Stimulated activated CD4-positive, alpha-beta T cell treated with anti-CD3 and anti-CD28 coated beads, Interleukin-1b, Interleukin-23, amount 100 ng/mL, for 24 hours (primary cell): ENCODE data around the gene KIF22.
"Not testable (repeated sequence)": the region's sequence is repeated elsewhere in the genome, so short reads cannot be mapped to it uniquely, and the experiment has no call there.

Experiments
- DNase-seq, 4 experiments: peaks; one replicate each; pipeline ENCODE4 v3.0.0-alpha.2; 2020; ENCODE audit warnings: low read depth in 4 of 4, low spot score in 1 of 4

Gene KIF22

DNA sequence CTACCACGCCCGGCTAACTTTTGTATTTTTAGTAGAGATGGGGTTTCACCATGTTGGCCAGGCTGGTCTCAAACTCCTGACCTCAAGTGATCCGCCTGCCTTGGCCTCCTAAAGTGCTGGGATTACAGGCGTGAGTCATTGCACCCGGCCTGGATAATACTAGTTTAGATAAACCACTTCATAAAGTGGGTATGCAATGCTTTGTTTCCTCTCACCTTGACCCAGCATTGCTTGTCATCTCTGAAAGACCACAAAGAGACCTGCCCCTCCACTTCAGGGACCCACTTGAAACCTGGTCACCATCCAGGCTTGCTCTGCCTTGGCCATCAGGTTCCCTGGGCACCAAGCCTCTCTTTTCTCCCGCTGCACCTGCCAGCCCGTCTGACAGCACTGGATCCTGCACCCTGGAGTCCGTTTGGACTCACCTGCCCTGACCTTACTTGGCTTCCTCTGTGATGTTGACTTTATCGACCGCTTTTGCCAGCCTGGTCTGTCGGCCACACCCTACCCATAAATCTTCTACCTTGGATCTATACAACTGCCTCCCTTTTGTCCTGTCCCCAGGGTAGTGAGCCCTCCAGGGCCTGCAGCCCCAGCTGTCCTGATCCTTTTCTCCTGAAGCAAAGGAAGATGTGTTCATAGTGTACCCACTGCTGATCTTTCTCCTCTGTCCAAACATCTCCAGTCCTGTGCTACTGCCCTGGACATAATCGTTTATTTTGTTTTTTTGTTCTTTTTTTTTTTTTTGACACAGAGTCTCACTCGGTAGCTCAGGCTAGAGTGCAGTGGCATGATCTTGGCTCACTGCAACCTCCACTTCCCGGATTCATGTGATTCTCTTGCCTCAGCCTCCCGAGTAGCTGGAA lies 25.2 kb upstream of the KIF22 start:
- no peak for DNase-seq

DNA sequence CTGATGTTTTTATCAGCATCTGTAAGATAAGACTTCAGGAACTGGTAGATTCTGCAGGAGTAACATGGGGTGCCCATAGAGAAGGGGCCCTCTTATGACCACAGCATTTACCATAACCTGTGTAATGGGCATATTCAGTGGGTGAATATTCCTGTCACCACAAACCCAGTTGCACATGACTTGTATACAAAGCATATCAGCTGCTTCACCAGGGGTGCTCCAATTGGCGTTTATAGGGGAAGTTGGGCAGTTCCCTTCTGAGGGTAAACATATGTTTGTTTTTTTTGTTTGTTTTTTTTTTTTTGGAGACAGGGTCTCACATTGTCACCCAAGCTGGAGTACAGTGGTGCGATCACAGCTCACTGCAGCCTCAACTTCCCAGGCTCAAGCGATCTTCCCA lies 24.0 kb upstream of the KIF22 start:
- no peak for DNase-seq

DNA sequence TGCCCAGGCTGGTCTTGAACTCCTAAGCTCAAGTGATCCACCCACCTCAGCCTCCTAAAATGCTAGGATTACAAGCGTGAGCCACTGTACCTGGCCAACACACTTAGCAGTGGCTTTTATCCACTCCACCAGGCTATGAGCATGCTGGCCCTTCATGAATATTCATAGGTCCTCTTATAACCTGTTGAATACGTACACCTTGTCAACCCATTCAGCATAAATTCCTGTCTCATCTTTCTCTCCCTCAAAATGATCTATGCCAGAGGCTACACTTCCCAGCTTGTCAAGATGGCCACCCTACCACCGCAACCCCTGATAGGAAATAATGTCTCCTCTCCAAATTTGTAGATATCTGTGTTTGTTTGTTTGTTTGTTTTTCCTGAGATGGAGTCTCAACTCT lies 23.5 kb upstream of the KIF22 start:
- no peak for DNase-seq

DNA sequence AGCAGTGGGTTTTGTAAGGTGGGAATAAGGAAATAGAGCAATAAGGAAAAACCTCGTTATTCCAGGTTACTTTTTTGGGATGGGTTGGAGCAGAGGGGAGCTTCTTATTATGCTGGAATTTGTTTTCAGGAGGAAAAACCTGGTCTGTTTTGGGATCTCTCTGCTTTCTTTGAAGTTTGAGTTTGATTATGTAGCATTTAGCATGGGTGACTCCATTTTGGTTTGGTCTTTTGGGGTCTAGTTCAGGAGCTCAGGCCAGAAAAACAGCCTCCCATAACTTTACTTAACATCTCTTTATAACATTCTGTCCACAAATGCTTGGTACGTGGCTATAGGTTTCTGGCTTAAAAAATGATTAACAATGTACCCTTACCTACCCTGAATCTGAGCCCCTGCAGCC lies 21.0 kb upstream of the KIF22 start:
- no peak for DNase-seq

DNA sequence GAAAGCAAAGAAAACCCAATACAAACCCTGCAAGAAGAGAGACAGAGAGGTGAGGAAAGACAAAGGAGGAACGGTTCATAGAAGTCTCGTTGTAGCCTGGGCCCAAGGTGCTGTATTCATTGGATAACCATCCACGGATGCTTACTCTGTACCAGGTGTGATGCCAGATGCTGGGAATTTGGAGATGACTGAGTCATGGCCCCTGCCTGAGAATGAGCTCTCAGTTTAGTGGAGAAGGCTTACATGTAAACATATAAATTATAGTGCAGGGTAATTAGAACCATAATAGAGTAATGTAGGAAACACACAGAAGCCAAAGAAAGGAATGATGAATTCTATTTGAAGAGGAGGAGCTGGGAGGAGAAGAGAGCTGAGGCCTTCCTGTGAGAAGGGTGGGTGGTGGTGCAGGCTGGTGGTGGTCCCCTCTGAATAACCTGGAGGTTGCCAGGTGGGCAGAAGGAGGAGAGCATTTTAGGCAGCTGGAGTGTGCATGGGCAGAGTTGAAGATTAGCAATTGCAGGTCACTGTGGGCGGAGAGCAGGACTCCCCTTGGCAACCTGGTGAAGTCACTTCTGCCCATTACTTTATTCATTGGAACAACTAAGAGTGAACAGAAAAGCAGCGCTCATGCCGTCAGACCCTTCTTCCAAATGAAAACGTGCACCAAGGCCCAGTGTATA lies 20.2 kb upstream of the KIF22 start:
- no peak for DNase-seq

DNA sequence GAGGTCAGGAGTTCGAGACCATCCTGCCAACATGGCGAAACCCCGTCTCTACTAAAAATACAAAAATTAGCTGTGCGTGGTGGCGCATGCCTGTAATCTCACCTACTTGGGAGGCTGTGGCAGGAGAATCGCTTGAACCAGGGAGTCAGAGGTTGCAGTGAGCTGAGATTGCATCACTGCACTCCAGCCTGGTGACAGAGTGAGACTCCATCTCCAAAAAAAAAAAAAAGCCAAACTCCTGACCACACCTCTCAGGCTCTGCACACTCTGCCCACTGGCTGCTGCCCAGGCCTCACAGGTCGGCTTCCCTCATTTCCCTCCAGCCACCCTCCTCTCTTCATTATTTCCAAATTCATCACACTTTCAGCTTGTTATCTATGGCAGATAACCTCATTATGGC lies 18.2 kb upstream of the KIF22 start:
- not testable (repeated sequence) for DNase-seq

DNA sequence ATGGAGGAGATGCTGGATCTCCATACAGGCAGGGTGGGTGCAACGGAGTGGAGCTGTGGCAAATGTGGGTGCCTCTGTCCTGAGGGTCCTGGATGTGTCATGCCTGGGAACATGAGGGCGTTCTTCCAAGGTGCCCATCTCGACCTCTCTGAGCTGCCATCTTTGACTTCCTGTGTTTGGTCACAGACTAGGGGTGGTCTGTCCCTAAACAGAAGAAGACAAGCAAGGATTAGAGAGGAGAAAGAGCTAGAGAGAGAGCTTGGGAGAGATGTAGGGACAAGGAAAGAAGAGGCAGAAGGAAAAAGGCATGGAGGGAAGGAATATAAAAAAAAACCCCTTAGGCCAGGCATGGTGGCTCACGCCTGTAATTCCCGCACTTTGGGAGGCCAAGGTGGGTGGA lies 15.8 kb upstream of the KIF22 start:
- no peak for DNase-seq

DNA sequence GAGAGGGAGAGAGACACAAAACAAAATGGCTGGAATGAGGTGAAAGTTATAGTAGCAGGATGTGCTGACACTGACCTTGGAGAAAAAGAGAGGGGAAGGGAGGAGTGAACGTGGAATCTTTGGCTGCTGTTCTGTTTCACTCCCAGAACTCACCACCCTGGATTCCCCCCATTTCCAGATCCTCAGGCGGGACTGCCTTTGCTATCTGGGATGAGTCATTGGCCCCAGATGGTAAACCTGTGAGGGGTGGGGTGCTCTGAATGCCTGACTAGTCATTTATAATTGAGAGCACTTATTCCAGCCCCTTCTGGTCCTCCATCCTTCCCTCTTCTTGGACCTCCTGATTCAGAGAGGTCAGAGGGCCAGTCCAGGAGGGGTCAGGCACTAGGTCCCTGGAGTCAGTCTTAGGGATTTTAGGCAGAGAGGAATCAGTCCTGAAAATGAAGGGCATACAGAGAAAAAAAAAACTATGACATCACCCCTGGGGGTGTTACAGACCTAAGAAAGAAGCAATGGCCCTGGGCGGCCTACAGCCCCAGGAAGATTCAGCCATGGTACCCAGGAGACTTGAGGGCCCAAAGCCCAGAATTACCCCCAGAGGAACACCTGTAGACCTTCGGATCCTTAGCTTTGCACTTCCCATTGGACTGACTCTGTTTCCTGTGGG lies 14.7 kb upstream of the KIF22 start:
- no peak for DNase-seq

DNA sequence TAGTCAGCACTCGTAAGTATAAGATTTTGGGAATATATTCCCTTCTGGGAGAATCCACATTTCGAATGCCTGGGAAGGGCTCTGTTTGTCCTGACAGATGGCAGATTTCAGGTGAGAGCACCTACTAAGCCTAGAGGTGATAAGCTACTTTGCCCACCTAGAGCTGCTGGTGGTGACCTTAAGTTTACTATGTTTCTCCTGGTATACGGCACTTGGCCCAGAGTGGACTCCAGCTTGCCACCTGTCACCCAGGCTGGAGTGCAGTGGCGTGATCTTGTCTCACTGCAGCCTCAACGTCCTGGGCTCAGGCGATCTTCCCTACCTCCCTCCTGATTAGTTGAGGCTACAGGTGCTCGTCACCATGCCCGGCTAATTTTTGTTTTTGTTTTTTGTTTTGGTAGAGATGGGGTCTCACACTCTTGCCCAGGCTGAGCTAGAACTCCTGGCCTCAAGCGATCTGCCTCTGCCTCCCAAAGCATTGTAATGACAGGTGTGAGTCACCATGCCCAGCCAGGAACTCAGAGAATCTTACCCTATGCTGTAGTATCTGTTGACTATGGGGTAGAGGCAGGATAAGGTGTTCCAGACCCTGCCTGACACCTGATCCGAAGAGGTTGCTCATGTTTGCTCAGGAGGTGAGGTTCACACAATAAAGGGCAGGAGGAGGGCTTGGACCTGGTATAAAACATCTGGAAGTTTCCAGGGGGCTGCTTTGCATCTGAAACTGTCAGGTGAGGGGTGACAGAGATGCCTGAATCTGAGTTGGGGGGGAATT lies 12.8 kb upstream of the KIF22 start, which contains the start of gene ZG16:
Gene ZG16 (plus strand): TSS at position 681 of the 775 bp plus-strand sequence. CDS start 1,011 bp downstream, outside the sequence.
- DNase-seq: no peak

DNA sequence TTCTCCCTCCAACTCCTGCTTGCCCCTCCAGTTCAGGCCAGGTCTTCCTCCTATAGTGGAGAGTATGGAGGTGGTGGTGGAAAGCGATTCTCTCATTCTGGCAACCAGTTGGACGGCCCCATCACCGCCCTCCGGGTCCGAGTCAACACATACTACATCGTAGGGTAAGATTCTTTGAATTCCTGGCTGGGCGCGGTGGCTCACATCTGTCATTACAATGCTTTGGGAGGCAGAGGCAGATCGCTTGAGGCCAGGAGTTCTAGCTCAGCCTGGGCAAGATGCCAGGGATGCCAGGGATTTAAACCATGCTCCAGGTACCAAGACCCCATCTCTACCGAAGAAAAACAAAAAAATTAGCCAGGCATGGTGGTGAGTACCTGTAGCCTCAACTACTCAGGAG lies 11.1 kb upstream of the KIF22 start:
- DNase-seq: no peak

DNA sequence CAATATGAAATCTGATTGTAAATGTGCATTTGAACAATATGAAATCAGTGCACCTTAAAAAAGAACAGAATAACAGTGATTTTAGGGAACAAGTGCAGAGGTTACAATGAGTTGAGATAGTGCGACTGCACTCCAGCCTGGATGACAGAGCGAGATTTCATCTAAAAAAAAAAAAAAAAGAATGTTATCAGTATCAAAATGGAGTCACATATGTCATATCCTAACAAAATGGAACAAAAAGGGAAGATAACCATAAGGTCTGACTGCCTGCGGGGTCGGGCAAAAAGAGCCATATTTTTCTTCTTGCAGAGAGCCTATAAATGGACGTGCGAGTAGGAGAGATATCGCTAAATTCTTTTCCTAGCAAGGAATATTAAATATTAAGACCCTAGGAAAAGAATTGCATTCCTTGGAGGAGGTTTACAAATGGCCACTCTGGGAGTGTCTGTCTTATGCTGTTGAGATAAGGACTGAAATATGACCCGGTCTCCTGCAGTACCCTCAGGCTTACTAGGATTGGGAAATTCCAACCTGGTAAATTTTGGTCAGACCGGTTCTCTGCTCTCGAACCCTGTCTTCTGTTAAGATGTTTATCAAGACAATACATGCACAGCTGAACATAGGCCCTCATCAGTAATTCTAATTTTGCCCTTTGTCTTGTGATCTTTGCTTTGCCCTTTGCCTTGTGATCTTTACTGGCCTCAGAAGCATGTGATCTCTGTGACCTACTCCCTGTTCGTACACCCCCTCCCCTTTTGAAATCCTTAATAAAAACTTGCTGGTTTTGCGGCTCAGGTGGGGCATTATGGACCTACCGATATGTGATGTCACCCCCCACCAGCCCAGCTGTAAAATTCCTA lies 7.2 kb upstream of the KIF22 start:
- DNase-seq: not testable (repeated sequence)

DNA sequence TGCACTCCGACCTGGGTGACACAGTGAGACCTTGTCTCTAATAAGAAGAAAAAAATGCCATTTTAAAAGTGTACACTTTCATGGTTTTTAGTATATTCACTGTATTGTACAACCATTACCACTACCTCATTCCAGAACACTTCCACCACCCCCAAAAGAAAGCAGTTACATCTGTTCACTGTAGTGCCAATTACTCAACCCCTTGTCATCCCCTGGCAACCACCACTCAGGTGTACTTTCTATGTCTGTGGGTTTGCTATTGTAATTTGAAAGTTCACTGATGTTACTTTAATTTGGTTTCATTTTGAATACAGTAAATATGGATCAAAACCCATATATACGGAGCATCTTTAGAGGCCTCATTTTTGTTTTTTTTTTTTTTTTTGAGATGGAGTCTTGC lies 6.4 kb upstream of the KIF22 start:
- DNase-seq: no peak

DNA sequence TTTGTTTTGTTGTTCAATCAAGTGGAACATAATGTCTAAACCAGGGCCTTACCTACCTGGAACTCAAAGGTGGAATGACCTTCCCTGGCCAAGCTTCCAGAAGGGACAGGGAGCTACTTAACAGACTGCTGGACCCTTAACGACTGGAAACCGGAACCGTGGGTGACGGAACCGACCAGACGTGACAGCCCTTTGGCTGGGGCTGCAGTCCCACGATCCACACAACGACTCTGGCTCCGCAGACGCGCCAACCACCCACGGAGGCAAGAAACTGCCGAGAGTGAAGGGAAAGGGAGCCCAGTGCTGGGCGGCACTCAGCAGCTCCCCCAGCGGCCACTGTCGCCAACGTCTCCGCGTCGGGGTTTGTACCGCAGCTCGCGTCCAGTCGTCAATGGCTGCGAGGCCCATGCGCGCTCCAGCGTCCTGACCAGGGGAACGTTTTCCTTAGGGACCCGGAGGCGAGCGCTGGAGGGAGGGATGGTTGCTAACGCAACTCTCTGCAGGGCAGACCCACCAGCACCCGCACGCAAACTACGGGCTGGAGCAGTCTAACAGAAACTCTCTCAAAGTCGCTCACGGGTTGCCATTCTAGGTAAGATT lies 5.5 kb upstream of the KIF22 start:
- peak in 3 of 4 experiments; percentile 43 to 68 (median 53) for DNase-seq

DNA sequence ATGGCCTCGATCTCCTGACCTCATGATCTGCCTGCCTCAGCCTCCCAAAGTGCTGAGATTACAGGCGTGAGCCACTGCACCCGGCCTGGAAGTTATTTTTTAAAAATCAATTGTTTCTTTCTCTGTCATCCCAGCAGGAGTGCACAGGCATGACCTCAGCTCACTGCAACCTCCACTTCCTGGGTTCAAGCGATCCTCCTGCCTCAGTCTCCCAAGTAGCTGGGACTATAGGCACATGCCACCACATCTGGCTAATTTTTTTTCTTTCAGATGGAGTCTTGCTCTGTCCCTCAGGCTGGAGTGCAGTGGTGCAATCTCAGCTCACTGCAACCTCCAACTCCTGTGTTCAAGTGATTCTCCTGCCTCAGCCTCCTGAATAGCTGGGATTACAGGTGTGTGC lies 3.4 kb upstream of the KIF22 start:
- not testable (repeated sequence) for DNase-seq

DNA sequence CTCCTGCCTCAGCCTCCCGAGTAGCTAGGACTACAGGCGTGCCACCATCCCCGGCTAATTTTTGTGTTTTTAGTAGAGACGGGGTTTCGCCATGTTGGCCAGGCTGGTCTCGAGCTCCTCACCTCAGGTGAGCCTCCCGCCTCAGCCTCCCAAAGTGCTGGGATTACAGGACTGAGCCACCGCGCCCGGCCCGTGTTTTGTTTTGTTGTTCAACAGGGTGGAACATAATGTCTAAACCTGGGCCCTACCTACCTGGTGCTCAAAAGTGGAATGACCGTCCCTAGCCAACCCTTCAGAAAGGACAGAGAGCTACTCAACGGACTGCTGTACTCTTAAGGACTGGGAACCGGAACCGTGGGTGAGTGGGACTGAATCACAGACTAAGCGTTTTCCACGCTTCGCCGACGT lies 772 bp upstream of the KIF22 start:
- DNase-seq: no peak

DNA sequence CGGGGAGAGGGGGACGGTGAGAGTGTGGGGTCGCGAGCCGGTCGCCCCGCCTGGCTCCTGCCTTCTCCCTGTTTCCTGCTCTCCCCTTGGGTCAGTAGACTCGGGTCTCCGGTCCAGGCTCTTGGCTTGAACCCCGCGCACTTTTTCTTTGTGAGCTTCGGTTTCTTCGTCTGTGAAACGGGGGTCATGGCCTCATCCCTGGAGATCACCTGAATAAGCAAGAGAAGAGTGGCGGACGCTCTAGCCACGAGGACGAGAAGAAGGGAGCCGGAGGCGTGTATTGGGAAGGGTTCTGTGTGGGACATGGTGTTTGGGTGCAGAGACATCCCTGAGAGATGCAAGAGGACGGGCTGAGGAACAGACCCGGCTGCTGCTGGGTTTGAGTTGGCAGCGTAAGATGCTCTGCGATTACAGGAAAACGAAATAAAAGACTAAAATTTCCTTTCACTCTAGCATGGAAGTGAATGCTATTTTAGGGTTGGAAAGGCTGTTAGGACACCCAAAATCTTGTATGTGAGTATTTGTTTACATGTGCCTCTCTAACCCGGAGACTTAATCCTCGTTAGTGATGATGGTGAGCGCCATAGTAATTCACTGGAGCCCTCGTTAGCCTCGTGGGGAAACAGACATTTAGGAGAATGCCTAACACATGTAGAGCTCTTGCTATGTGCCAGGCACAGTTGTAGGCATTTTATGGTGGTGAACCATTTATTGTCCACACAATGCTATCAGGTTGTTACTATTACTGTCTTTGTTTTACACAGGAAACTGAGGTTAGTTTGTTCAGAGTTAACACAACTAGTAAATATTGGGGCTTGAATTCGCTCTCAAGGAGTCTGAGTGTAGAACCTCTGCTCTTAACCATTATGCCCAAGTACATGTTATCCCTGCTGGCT lies 646 bp downstream of the KIF22 start:
- DNase-seq: no peak

DNA sequence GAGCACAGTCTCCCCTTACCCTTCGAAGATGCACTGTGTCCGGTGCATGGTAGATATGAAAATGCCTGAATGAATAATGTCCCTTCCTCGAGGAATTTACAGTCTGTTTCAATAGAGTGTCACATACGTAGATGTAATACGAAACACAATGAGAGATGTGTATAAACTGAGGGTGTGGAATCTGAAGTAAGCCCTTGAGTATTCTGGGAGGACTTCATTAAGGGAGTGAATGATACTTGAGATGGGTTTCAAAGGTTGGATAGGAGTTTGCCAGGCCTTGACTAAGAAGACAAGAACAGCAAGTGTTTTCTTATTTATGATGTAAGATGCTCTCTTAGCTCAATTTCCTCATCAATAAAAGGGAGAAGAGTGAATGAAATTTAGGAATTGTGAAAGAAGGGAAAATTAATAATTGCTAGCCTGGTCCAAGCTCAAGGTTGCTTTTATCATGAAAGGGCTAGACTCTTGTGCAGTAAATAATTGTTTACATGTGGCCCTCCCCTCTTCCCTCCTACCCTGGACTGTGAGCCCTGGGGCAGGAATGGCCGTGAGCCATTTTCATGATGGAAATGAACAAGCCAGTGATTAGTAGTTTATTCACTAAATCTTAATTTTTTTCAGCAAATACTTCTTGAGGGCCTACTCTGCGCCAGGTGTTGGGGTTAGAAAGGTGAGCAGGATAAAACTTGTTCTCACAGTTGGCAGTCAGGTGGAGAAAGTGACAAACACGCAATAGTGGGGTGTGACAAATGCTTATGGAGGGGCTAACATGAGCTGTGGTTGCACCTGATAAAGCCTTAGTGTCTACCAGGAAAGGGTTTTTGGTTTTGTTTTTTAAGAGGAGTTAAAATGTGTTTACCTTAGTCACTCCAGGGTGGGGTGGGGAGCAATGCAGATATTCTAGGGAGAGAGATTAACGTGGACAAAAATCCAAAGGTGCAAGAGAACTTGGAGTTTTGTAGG lies 1.6 kb downstream of the KIF22 start:
- no peak for DNase-seq

DNA sequence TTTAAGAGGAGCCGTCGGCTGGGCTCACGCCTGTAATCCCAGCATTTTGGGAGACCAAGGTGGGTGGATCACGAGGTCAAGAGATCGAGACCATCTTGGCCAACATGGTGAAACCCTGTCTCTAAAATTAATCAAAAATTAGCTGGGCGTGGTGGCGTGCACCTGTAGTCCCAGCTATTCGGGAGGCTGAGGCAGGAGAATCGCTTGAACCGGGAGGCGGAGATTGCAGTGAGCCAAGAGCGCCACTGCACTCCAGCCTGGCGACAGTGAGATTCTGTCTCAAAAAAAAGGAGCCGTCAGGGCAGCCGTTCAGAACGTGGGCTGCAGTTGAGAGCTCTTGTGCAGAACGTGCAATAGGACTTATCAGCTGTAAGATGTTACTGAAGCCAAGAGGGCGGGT lies 2.6 kb downstream of the KIF22 start:
- DNase-seq: not testable (repeated sequence)
